K562 (cell line): Measurements from ENCODE around the gene PPP3CA. TPM values are rescaled to one million over a fixed set of nuclear protein-coding genes. Genes with fewer than 3 reads are reported as not detected.

Experiments used
- ATAC-seq: fragments of 200-7000 bp; cut with Tn5 transposase; 3 replicates; pipeline ENCODE4 v1.9.1; 2020; ENCODE audit warnings: moderate library complexity
- BruUV-seq: library from RNA; stranded (reverse); fragments of 400-500 nt; replicated peaks from 2 replicates; lab custom pipeline; 2021; lab: Mats Ljungman, UMichigan
- CTCF ChIA-PET: fragments of 300-600 bp; formaldehyde crosslinking; extraction: SDS; loops from one replicate; lab custom pipeline; 2021; ENCODE audit warnings: low intra/inter-chr PET ratio; lab: Yijun Ruan, JAX
- POLR2A ChIA-PET: fragments of 300-600, 350-650 bp; sonication (Branson Sonifier 250); formaldehyde crosslinking; extraction: SDS; loops from one replicate; lab custom pipeline; 2021; ENCODE audit warnings: antibody characterized with exemption, inconsistent platforms; lab: Yijun Ruan, JAX
- DNase-seq, 4 experiments: peaks; one replicate each; pipeline versions ENCODE4 v3.0.0 to v3.0.0-alpha.2; 2011 to 2018; ENCODE audit warnings: low spot score in 3 of 4, mixed read lengths in 3 of 4; ENCODE audit errors: extremely low read depth in 1 of 4
- FAIRE-seq: peaks from 2 replicates; lab custom pipeline; 2011; peaks lifted over from hg19 to GRCh38; lab: Jason Lieb, UNC
- H2AFZ ChIP-seq: 2 replicates; pipeline ENCODE4 v1.6.0; 2011; ENCODE audit warnings: low read depth, low read length, control low read depth, inconsistent platforms
- H3K27ac ChIP-seq: fragments of 200-600 bp; 3 replicates; pipeline ENCODE4 v1.8.0; 2011; ENCODE audit warnings: low read depth, mild to moderate bottlenecking, control low read depth, inconsistent platforms, low read length, moderate library complexity, mixed read lengths; ENCODE audit errors: extremely low read depth
- H3K27me3 ChIP-seq, 2 experiments: fragments of 300-600 bp in 1 of 2; 2 replicates in 1 of 2; 3 replicates in 1 of 2; pipeline versions ENCODE4 v1.6.0 to v1.8.0; 2011; ENCODE audit warnings: inconsistent platforms in 2 of 2, low read length in 2 of 2, mild to moderate bottlenecking in 1 of 2, mixed read lengths in 1 of 2, moderate library complexity in 1 of 2; ENCODE audit not compliant: control insufficient read depth in 2 of 2, insufficient read depth in 2 of 2
- H3K36me3 ChIP-seq: fragments of 300-600 bp; 3 replicates; pipeline ENCODE4 v1.8.0; 2011; ENCODE audit warnings: mild to moderate bottlenecking, low read length, inconsistent platforms; ENCODE audit not compliant: control insufficient read depth, insufficient read depth
- H3K4me1 ChIP-seq, 2 experiments: fragments of 200-600 bp in 1 of 2; replicated peaks in 1 of 2; 2 replicates in 1 of 2; 3 replicates in 1 of 2; pipeline versions ENCODE4 v1.5.1 to v1.8.0; 2011; ENCODE audit warnings: inconsistent platforms in 2 of 2, low read length in 2 of 2, mild to moderate bottlenecking in 1 of 2, mixed read lengths in 1 of 2, moderate library complexity in 1 of 2; ENCODE audit not compliant: control insufficient read depth in 2 of 2, insufficient read depth in 2 of 2
- H3K4me2 ChIP-seq: 2 replicates; pipeline ENCODE4 v1.6.1; 2011; ENCODE audit warnings: low read length, control low read depth, inconsistent platforms, mixed read lengths; ENCODE audit not compliant: insufficient read depth
- H3K4me3 ChIP-seq: fragments of 200-600 bp; sonication (generic), shearing (Covaris generic); 2 replicates; pipeline ENCODE4 v1.5.1; 2016; ENCODE audit warnings: control low read depth, inconsistent platforms
- H3K79me2 ChIP-seq: fragments of 200-600 bp; 3 replicates; pipeline ENCODE4 v1.8.0; 2011; ENCODE audit warnings: low read length, inconsistent platforms; ENCODE audit not compliant: control insufficient read depth, insufficient read depth
- H3K9ac ChIP-seq, 2 experiments: 2 replicates each; pipeline versions ENCODE4 v1.6.0 to v1.6.1; 2011; ENCODE audit warnings: low read depth in 2 of 2, low read length in 2 of 2, control low read depth in 1 of 2, inconsistent platforms in 1 of 2, mild to moderate bottlenecking in 1 of 2, mixed read lengths in 1 of 2; ENCODE audit not compliant: insufficient read depth in 1 of 2
- H3K9me1 ChIP-seq: one replicate; pipeline ENCODE4 v1.6.0; 2011; ENCODE audit warnings: inconsistent platforms, mild to moderate bottlenecking, low read length, moderate library complexity; ENCODE audit not compliant: control insufficient read depth, insufficient read depth
- H3K9me3 ChIP-seq: replicated peaks from 2 replicates; pipeline ENCODE4 v1.5.1; 2011; ENCODE audit warnings: low read depth, low read length, inconsistent platforms; ENCODE audit not compliant: control insufficient read depth, insufficient read depth
- H4K20me1 ChIP-seq: replicated peaks from 2 replicates; pipeline ENCODE4 v1.6.1; 2011; ENCODE audit warnings: low read length, inconsistent platforms, mixed read lengths; ENCODE audit not compliant: control insufficient read depth, insufficient read depth
- ATF7 ChIP-seq: fragments of 450-650 bp; IDR thresholded peaks from 2 replicates; pipeline ENCODE4 v1.7.1; 2014; ENCODE audit warnings: mild to moderate bottlenecking, moderate library complexity
- FOXJ2 ChIP-seq: fragments of 200-800 bp; sonication (Bioruptor generic); IDR thresholded peaks from 2 replicates; pipeline ENCODE4 v1.6.1; 2016; ENCODE audit warnings: missing genetic modification characterization, missing compliant biosample characterization
- NEUROD1 ChIP-seq: fragments of 150-350 bp; IDR thresholded peaks from 2 replicates; pipeline ENCODE4 v1.6.1; 2014; ENCODE audit warnings: borderline replicate concordance, low read length, low read depth; ENCODE audit not compliant: partially characterized antibody
- PHF20 ChIP-seq: fragments of 450-650 bp; IDR thresholded peaks from 2 replicates; pipeline ENCODE4 v1.6.1; 2018; ENCODE audit not compliant: partially characterized antibody
- TBP ChIP-seq: optimal IDR thresholded peaks from 2 replicates; pipeline ENCODE3; 2011; ENCODE audit warnings: low read depth, low read length, improper control_type of control experiment
- ZNF146 ChIP-seq: IDR thresholded peaks from one replicate; pipeline ENCODE4 v1.6.1; 2018; ENCODE audit warnings: missing compliant biosample characterization; ENCODE audit not compliant: unreplicated experiment
- ZNF217 ChIP-seq: sonication (generic); formaldehyde crosslinking; IDR thresholded peaks from 2 replicates; pipeline ENCODE4 v1.8.0; 2022; ENCODE audit warnings: mild to moderate bottlenecking, missing genetic modification reagents
- in situ Hi-C: fragments of 300-500 bp; cut with MboI; formaldehyde crosslinking; loops from 4 replicates; pipeline ENCODE4 v1.15.0; 2018; ENCODE audit warnings: inconsistent platforms, mixed read lengths
- intact Hi-C: fragments of 100-400 bp; cut with micrococcal nuclease; formaldehyde crosslinking; loops from 2 replicates; pipeline ENCODE4 v1.14.2; 2022
- polyA plus RNA-seq, 8 experiments: library from polyadenylated mRNA; depleted of rRNA in 4 of 8; stranded (reverse) in 5 of 8; unstranded in 3 of 8; fragments of >200 nt; fragmentation: Nextera tagmentation in 2 of 8; fragmentation: Illumina TruSeq in 1 of 8; extraction: Ambion mirVana in 2 of 8; extraction: Trizol in 1 of 8; gene quantifications; 2 replicates each; pipeline versions ENCODE4 v1.2.1 to v1.2.3, GENCODE V29; 2011 to 2014; ENCODE audit warnings: inconsistent platforms in 1 of 8, missing spikeins in 1 of 8
- total RNA-seq, 7 experiments: library from RNA; depleted of rRNA in 6 of 7; stranded (reverse); fragments of >200 nt in 6 of 7; fragmentation: Illumina TruSeq in 2 of 7; extraction: Trizol in 2 of 7; gene quantifications; 2 replicates each; pipeline versions ENCODE4 v1.2.1 to v1.2.3, GENCODE V29; 2011 to 2021; ENCODE audit warnings: low replicate concordance in 1 of 7
- TF ChIP-seq, protein P1 (sequence below): sonication (generic); formaldehyde crosslinking; IDR thresholded peaks from 2 replicates; pipeline ENCODE4 v1.8.0; 2022; ENCODE audit warnings: missing genetic modification reagents, mild to moderate bottlenecking, borderline replicate concordance
- TF ChIP-seq, protein P2 (sequence below): fragments of 250-450 bp; sonication (Bioruptor Pico); IDR thresholded peaks from 2 replicates; pipeline ENCODE4 v1.5.0; 2021; ENCODE audit warnings: mild to moderate bottlenecking, borderline replicate concordance
- TF ChIP-seq, protein P3 (sequence below): sonication (generic); formaldehyde crosslinking; IDR thresholded peaks from 2 replicates; pipeline ENCODE4 v1.5.0; 2020; ENCODE audit warnings: missing genetic modification reagents
- TF ChIP-seq, protein P4 (sequence below): fragments of 250-450 bp; sonication (Bioruptor Pico); IDR thresholded peaks from 2 replicates; pipeline ENCODE4 v1.5.0; 2021

PPP3CA gene
- total and polyA plus RNA-seq, 9 of the 15 experiments (the other 6 are each of a cell fraction or from before 2014, with no cell fraction given): 0.94 to 3.2 (median 1.6) TPM

DNA sequence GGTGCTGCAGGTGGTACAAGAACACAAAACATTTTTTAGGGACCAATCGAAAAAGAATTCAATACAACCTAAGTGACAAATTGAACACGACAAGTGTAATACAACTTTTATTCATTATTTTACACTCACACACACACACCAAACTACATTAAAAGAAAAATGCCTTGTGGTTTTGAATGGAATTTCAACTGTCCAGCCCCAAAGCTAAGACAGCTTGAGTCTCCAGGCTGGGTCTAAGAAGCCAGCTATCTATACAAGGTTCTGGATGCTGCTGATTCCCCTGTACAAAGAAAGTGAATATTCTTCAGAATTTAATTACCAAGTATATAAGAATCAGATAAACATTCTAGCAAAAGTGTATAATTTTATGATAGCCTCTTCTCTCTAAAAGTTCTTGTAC lies 118.2 kb downstream of the PPP3CA start (continued):
- TF ChIP-seq, protein P1, sequence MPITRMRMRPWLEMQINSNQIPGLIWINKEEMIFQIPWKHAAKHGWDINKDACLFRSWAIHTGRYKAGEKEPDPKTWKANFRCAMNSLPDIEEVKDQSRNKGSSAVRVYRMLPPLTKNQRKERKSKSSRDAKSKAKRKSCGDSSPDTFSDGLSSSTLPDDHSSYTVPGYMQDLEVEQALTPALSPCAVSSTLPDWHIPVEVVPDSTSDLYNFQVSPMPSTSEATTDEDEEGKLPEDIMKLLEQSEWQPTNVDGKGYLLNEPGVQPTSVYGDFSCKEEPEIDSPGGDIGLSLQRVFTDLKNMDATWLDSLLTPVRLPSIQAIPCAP (CRISPR knock-in tag): no peak
- TF ChIP-seq, protein P2, sequence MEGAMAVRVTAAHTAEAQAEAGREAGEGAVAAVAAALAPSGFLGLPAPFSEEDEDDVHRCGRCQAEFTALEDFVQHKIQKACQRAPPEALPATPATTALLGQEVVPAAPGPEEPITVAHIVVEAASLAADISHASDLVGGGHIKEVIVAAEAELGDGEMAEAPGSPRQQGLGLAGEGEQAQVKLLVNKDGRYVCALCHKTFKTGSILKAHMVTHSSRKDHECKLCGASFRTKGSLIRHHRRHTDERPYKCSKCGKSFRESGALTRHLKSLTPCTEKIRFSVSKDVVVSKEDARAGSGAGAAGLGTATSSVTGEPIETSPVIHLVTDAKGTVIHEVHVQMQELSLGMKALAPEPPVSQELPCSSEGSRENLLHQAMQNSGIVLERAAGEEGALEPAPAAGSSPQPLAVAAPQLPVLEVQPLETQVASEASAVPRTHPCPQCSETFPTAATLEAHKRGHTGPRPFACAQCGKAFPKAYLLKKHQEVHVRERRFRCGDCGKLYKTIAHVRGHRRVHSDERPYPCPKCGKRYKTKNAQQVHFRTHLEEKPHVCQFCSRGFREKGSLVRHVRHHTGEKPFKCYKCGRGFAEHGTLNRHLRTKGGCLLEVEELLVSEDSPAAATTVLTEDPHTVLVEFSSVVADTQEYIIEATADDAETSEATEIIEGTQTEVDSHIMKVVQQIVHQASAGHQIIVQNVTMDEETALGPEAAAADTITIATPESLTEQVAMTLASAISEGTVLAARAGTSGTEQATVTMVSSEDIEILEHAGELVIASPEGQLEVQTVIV (CRISPR knock-in tag): no peak
- TF ChIP-seq PHF20 (no peak), FOXJ2 (no peak), NEUROD1 (no peak), ATF7 (no peak)
- TF ChIP-seq, protein P3, sequence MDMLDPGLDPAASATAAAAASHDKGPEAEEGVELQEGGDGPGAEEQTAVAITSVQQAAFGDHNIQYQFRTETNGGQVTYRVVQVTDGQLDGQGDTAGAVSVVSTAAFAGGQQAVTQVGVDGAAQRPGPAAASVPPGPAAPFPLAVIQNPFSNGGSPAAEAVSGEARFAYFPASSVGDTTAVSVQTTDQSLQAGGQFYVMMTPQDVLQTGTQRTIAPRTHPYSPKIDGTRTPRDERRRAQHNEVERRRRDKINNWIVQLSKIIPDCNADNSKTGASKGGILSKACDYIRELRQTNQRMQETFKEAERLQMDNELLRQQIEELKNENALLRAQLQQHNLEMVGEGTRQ (CRISPR knock-in tag): no peak

DNA sequence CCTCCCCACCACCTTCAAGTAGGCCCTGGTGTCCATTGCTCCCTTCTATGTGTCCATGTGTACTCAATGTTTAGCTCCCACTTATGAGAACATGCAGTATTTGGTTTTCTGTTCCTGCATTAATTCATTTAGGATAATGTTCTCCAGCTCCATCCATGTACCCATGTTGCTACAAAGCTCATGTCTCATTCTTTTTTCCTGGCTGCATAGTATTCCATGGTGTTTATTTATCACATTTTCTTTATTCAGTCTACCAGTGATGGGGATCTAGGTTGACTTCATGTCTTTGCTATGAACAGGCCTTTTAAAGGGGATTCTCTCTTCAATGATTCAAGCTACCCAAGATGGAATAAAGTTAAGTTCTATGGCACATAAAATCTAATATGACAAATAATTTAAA lies 119.6 kb downstream of the PPP3CA start:
- no peak overlapping the region for H3K9ac ChIP-seq
- no peaks in the 10 kb centered on the region for H3K9me1 ChIP-seq
- H3K4me3 ChIP-seq: no peak overlapping the region
- no peak for ATAC-seq
- no TSS peak for BruUV-seq
- intact Hi-C loops: no loop called here
- no peaks in the 10 kb centered on the region for H3K36me3 ChIP-seq
- no peaks in the 10 kb centered on the region for H3K27me3 ChIP-seq
- no peak for FAIRE-seq
- TF ChIP-seq TBP (no peak), ZNF146 (CRISPR knock-in tag) (peak; percentile 43), ZNF217 (no peak)
- TF ChIP-seq, protein P4, sequence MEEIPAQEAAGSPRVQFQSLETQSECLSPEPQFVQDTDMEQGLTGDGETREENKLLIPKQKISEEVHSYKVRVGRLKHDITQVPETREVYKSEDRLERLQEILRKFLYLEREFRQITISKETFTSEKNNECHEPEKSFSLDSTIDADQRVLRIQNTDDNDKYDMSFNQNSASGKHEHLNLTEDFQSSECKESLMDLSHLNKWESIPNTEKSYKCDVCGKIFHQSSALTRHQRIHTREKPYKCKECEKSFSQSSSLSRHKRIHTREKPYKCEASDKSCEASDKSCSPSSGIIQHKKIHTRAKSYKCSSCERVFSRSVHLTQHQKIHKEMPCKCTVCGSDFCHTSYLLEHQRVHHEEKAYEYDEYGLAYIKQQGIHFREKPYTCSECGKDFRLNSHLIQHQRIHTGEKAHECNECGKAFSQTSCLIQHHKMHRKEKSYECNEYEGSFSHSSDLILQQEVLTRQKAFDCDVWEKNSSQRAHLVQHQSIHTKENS (CRISPR knock-in tag): no peak
- TF ChIP-seq, all 486 proteins: peak for 1
- Histone ChIP-seq H2AFZ (no peak overlapping the region), H4K20me1 (no peaks in the 10 kb centered on the region), H3K4me2 (no peak overlapping the region), H3K4me1 (no peaks in the 10 kb centered on the region), H3K9me3 (no peaks in the 10 kb centered on the region), H3K27ac (no peak overlapping the region), H3K79me2 (no peaks in the 10 kb centered on the region)
- DNase-seq: no peak
- POLR2A ChIA-PET: no interaction called here
- CTCF ChIA-PET: no interaction called here
- in situ Hi-C loops: no loop called here
